Measurements from ENCODE around the gene COL23A1.

The COL23A1 gene

DNA sequence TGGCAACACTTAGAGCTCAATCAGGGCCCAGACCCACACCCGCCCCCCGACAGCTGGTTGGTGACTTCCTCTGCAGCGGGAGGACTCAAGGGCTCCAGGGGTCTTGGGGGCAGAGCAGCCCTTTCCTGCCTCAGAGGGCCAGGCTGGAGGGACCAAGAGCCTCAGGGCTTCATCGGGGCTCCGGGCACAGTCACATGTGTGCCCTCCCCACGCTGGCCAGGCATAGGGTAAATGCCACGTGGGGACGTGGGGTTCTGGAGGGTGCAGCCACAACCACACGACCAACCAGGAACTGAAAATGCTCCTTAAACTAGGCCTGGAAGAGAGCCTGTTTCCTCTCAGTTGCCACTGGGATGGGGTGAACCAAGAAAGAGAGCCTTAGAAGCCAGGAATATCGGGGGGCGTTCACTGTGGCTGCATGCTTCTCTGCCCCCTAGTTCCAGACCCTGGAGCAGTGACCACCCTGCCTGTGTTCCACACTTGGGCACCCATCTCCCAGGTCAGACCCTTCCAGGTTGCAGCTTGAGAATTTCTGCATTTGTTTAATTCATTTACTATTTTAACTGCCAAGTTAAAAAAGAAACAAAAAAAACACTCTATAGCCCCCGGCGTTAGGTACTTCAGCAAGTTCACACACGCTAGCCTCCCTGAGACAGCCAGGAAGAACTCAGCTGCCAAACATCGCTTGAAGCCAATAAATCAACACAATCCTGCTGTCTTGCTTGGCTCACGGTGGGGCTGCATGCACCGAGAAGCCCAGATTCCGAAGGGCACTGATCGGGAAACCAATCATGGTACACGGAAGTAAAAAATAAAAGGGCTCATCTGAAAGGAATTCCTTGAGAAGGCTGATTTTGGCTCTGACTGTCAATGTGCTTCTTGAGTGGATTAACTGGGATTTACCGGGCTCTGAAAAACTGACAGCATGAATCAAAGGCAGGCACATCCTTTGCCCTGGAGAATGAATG lies 301.5 kb downstream of the COL23A1 start:
- in situ Hi-C loops (cut with MboI; ENCODE audit: low sequenced_read_pairs, unreplicated experiment), result loop anchor here (10.0 to 25.0 kb wide), 2 partner anchors 266 to 1199 kb away; no protein-coding TSS in a partner anchor
- DNase-seq (ENCODE audit: low spot score), result no peak
- TF ChIP-seq, protein P1, sequence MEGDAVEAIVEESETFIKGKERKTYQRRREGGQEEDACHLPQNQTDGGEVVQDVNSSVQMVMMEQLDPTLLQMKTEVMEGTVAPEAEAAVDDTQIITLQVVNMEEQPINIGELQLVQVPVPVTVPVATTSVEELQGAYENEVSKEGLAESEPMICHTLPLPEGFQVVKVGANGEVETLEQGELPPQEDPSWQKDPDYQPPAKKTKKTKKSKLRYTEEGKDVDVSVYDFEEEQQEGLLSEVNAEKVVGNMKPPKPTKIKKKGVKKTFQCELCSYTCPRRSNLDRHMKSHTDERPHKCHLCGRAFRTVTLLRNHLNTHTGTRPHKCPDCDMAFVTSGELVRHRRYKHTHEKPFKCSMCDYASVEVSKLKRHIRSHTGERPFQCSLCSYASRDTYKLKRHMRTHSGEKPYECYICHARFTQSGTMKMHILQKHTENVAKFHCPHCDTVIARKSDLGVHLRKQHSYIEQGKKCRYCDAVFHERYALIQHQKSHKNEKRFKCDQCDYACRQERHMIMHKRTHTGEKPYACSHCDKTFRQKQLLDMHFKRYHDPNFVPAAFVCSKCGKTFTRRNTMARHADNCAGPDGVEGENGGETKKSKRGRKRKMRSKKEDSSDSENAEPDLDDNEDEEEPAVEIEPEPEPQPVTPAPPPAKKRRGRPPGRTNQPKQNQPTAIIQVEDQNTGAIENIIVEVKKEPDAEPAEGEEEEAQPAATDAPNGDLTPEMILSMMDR (IDR thresholded peaks at IDR 0.05; ENCODE audit: borderline replicate concordance, control extremely low read depth, extremely low read depth, insufficient read depth, missing control alignments), result no peak

DNA sequence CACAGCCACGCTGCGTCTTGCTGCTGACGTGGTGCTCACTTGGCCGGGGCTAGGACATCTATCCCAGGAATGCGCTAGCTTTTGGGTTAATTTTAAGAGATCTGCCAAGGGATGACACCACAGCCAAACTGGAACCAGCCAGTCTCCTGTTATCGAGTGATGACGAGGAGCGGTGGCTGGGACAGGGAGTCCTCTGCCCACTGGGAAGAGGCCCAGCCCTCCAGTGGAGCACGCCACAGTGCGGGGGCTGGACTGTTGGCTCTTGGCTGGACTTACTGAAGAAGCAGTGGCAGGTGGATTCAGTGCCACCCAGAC lies 302.4 kb downstream of the COL23A1 start:
- in situ Hi-C loops (cut with MboI; ENCODE audit: low sequenced_read_pairs, unreplicated experiment), result loop anchor here (10.0 to 25.0 kb wide), 2 partner anchors 267 to 1200 kb away; no protein-coding TSS in a partner anchor
- DNase-seq (ENCODE audit: low spot score), result no peak
- TF ChIP-seq, protein P1 (IDR thresholded peaks at IDR 0.05; ENCODE audit: borderline replicate concordance, control extremely low read depth, extremely low read depth, insufficient read depth, missing control alignments), result no peak

DNA sequence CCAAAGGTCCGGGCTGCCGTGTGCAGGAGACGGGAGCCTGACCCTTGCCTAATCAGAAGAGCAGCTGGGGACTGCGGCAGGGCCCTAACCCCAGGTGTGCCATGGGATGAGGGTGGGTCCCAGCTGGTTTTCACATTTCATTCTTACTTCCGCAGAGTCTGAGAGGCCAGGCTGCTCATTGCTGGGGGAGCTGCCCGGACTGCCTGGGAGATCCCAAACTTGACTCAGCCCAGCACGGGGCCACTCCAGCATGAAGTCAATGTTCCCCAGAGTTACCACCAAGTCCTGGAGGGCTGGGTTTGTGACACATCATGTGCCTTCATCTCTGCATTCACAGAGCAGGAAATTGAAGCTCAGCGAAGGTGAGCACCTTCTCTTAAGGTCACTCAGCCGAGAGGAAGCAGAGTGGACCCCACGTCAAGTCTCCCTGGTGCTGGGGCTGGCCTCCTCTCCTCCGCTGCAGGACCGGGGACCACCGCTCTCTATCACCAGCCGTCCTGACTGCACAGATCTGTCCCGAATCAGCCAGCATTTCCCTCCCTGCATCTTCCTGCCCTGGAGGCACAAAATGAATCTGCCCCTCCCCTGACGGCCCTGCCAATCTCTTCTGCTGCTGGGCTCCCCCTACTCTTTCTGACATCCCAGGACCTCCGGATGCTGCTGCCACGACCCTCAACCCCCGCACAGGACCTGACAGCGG lies 303.0 kb downstream of the COL23A1 start:
- in situ Hi-C loops (cut with MboI; ENCODE audit: low sequenced_read_pairs, unreplicated experiment), result loop anchor here (10.0 to 25.0 kb wide), 2 partner anchors 268 to 1200 kb away; no protein-coding TSS in a partner anchor
- no peak for DNase-seq (ENCODE audit: low spot score)
- TF ChIP-seq, protein P1 (IDR thresholded peaks at IDR 0.05; ENCODE audit: borderline replicate concordance, control extremely low read depth, extremely low read depth, insufficient read depth, missing control alignments), result no peak

DNA sequence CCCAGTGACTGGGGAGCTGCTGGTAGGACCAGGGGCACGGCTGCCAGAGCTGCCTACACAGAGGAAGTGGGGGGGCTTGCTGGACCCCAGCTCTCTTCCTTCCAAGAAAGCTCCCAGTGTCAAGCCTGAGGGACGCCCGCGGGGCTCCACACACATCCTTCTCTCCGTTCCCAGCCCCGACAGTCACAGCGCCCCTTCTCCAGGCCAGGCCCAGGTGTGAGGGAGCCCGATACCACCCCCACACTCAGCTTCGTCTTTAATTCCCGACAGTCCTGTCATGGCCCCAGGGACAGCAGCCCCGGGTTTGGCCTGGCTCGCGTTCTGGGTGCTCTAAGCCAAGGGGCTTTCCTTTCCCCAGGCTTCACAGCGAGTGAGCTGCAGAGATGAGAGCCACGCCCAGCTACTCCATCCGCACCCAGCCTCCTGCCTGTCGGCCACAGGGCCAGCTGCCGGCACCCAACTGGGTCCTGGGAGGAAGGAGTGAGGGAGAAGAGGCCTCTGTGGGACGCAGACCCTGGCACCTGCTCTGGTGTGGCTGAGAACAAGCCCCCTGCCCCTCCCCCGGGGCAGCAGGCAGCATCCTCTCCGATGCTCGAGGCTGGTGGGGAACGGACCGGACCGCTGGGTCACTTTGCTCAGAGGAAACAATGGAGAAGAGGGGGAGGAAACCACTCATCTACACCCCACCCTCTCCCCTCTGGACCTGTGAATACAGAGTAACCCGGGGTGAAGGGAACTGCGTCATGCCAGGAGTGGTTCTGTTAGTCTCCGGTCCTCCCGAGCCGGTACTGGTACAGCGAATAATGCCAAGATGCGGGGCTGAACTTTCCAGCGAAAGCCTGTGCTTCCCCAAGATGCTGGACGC lies 303.7 kb downstream of the COL23A1 start:
- in situ Hi-C loops (cut with MboI; ENCODE audit: low sequenced_read_pairs, unreplicated experiment), result loop anchor here (10.0 to 25.0 kb wide), 2 partner anchors 268 to 1201 kb away; no protein-coding TSS in a partner anchor
- no peak for DNase-seq (ENCODE audit: low spot score)
- TF ChIP-seq, protein P1 (IDR thresholded peaks at IDR 0.05; ENCODE audit: borderline replicate concordance, control extremely low read depth, extremely low read depth, insufficient read depth, missing control alignments), result no peak

DNA sequence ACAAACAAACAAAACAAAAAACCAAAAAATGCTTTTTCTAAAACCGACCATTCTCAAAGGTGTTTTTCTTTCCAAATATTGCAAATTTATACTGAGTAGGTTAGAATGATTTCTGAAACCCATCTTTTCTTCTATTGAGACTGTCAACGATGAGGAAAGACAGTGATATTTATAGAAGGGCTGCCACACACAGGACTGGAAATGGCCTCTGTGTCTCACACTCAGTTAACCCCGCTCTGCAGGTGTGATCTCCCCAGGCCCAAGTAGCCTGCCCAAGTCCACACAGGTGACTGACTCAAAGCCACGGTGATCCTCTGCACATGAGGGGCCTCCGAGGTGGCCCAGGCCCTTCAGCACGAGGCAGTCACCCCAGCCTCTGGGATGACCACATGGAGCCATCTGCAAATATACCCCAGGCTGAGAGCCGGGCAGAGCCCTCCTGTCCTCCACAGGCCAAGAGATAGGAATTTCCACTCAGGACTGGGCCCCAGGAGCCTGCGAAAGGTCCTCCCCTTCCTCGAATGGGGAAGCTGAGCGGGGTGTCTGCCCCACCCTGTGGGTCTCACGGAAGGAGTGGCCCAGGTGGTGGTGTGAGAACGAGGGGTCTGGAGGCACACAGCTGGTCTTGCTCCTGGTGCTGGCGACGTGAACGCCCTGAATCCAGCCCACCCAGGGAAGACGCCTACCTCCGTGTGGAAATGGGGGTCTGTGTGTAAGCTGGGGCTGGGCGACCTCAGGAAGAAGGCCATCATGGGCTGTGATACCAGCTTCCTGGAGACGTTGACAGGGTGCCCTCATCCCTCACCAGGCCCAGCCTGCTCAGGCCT lies 304.6 kb downstream of the COL23A1 start:
- DNase-seq (ENCODE audit: low spot score), result no peak
- TF ChIP-seq, protein P1 (IDR thresholded peaks at IDR 0.05; ENCODE audit: borderline replicate concordance, control extremely low read depth, extremely low read depth, insufficient read depth, missing control alignments), result no peak
- in situ Hi-C loops (cut with MboI; ENCODE audit: low sequenced_read_pairs, unreplicated experiment), result loop anchor here (10.0 to 25.0 kb wide), 2 partner anchors 269 to 1202 kb away; no protein-coding TSS in a partner anchor
